ENCODE results near the gene NDUFV2. TPM values are rescaled to one million over a fixed set of nuclear protein-coding genes. Genes with fewer than 3 reads are reported as not detected.

NDUFV2 gene
- total RNA-seq, 4 donors from 2014 or later, result 136 to 230 (median 176) TPM

- Histone ChIP-seq H3K4me3 (no peak overlapping the region), H3K36me3 (no peaks in the 10 kb centered on the region), H3K27ac (peak overlapping the region; percentile 78 to 87 (median 82)), H3K4me1 (peaks cover 8 to 60% (median 18%) of the 10 kb centered on the region in 3 donors), H3K9me3 (no peaks in the 10 kb centered on the region), H3K27me3 (no peaks in the 10 kb centered on the region)
- ATAC-seq, result no peak
- WGBS, 2 donors (ENCODE audit: low coverage in 1 of 2), result 25 to 43% methylated on average over 3 of the region's 3 CpGs
- no peak for TF ChIP-seq POLR2A (IDR thresholded peaks at IDR 0.05)
- TF ChIP-seq POLR2AphosphoS5 (IDR thresholded peaks at IDR 0.05), result no peak
- no peak for TF ChIP-seq EP300 (IDR thresholded peaks at IDR 0.05)
- no peak for TF ChIP-seq CTCF (IDR thresholded peaks at IDR 0.05)
These were observed 6.5 kb upstream of the NDUFV2 start for GRCh38 chr18:9096007-9096371.

GRCh38 chr18:9096685-9097084 is 5.8 kb upstream of the NDUFV2 start:
- Histone ChIP-seq H3K4me1 (peaks cover 8 to 64% (median 18%) of the 10 kb centered on the region in 3 donors), H3K4me3 (no peak overlapping the region), H3K36me3 (no peaks in the 10 kb centered on the region), H3K27ac (peak overlapping the region; percentile 75 to 82 (median 79)), H3K9me3 (no peaks in the 10 kb centered on the region), H3K27me3 (no peaks in the 10 kb centered on the region)
- ATAC-seq, result no peak
- TF ChIP-seq POLR2AphosphoS5 (IDR thresholded peaks at IDR 0.05) (no peak), POLR2A (IDR thresholded peaks at IDR 0.05) (no peak), EP300 (IDR thresholded peaks at IDR 0.05) (no peak), CTCF (IDR thresholded peaks at IDR 0.05) (no peak)
- WGBS, 2 donors (ENCODE audit: low coverage in 1 of 2), result 56 to 96% methylated on average over 2 of the region's 2 CpGs

DNA sequence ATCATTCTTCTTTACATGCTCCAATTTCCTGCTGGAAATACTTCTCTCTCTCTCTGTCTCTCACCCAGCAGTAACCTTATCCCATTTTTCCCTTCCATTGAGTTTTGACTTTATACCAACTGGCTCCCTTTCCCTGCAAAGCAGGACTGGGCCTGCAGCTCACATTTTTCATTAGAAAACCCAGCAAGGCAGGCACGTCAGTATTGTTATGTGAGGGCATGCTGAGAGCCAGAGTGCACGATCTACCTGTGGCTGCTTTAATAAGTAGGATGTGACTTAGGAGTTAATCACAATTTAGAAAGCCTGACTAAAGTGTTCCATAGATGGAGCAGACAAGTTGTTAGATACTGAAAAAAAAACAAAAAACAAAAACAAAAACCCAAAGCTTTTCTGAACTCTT is 5.2 kb upstream of the NDUFV2 start:
- 39 to 43% methylated on average over 1 to 2 of the region's 2 CpGs for WGBS, 2 donors (ENCODE audit: low coverage in 1 of 2)
- H3K36me3 ChIP-seq, result no peaks in the 10 kb centered on the region
- H3K4me1 ChIP-seq, result peaks cover 8 to 68% (median 18%) of the 10 kb centered on the region in 3 donors
- peak overlapping the region; percentile 75 to 82 (median 79) for H3K27ac ChIP-seq
- TF ChIP-seq POLR2AphosphoS5 (IDR thresholded peaks at IDR 0.05) (no peak), EP300 (IDR thresholded peaks at IDR 0.05) (peak; percentile 5)
- H3K4me3 ChIP-seq, result no peak overlapping the region
- no peaks in the 10 kb centered on the region for H3K27me3 ChIP-seq
- ATAC-seq, result no peak
- no peaks in the 10 kb centered on the region for H3K9me3 ChIP-seq

DNA sequence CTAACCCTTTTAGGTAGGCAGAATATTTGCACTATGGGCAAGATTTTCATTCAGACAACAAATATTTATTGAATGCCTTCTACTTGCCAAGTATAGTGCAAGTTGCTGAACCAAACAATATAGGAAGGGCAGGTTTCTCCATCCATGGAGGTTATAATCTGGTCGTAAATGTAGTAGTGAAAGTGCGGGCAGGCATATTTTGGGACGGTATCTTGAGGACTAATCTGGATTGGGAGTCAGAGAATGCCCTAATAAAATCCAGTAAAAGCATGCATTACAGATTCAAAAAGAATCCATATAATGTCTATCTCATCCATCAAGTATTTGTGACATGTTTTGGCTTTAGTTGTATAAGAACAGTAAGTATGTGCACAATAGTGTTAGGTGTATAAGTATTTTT is 1.7 kb upstream of the NDUFV2 start:
- Histone ChIP-seq H3K9me3 (no peaks in the 10 kb centered on the region), H3K4me3 (no peak overlapping the region), H3K4me1 (peaks cover 5 to 70% (median 7%) of the 10 kb centered on the region in 3 donors), H3K27me3 (no peaks in the 10 kb centered on the region), H3K36me3 (no peaks in the 10 kb centered on the region), H3K27ac (peak overlapping the region in 2 of 4 donors; percentile 91 to 93)
- 94 to 100% methylated on average over 2 to 3 of the region's 3 CpGs for WGBS, 2 donors (ENCODE audit: low coverage in 1 of 2)
- no peak for ATAC-seq
- TF ChIP-seq CTCF (IDR thresholded peaks at IDR 0.05) (no peak), EP300 (IDR thresholded peaks at IDR 0.05) (no peak), POLR2A (IDR thresholded peaks at IDR 0.05) (no peak), POLR2AphosphoS5 (IDR thresholded peaks at IDR 0.05) (no peak)

DNA sequence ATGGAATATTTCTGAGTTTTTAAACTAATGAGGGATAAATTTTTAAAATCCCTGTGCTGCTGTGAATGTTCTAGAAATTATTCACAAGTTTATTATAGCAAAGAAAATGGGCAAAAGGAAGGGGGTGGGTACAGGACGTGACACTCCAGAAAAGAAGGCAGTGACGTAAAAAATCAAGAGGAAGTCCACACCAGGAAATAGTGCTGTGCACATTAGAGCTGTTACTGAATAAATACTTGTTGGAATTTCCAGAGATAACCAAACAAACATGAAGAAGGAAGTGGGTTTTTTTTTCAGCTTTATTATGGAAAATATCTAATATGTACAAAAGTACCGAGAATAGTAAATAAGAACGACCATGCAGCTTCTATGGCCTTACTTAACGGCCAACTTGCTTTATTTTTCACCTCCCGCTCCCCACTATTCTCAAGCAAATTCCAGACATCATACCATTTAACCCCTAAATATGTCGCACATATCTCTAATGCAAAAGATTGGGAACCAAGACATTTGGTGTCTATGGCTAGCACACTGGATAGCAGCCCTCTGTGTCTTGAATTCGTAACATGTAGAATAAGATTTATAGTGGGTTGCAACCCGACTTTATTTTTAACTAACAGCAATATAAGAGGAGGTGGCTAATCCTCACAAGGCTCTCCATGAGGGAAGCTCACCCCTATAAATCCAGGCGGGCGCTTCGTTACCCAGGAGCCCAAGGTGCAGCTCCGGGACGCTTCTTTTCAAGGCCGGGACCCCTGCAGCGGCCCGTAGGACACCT is 580 bp upstream of the NDUFV2 start:
- Histone ChIP-seq H3K9me3 (no peaks in the 10 kb centered on the region), H3K36me3 (no peaks in the 10 kb centered on the region), H3K4me1 (peaks cover 15 to 70% (median 19%) of the 10 kb centered on the region in 3 donors), H3K27me3 (no peaks in the 10 kb centered on the region), H3K27ac (peak overlapping the region; percentile 91 to 93 (median 91)), H3K4me3 (peak overlapping the region; percentile 78 to 83)
- peak; percentile 50 for ATAC-seq
- no peak for TF ChIP-seq POLR2A (IDR thresholded peaks at IDR 0.05)
- peak; percentile 56 for TF ChIP-seq POLR2AphosphoS5 (IDR thresholded peaks at IDR 0.05)
- no peak for TF ChIP-seq EP300 (IDR thresholded peaks at IDR 0.05)
- WGBS, 2 donors (ENCODE audit: low coverage in 1 of 2), result 0 to 1% methylated on average over 7 to 10 of the region's 17 CpGs
